LHCN-M2 (cell line): ENCODE results near the gene DCXR. TPM values are rescaled to one million over a fixed set of nuclear protein-coding genes. Genes with fewer than 3 reads are reported as not detected.

Experiments used
- DNase-seq: peaks from one replicate; pipeline ENCODE4 v3.0.0-alpha.2; 2012; ENCODE audit warnings: low read depth
- total RNA-seq: library from RNA; depleted of rRNA; stranded (reverse); fragments of >200 nt; gene quantifications from 2 replicates; pipeline ENCODE4 v1.2.3, GENCODE V29; 2014

The DCXR gene
- total RNA-seq, 1 experiment from 2014 or later, result 90.5 TPM

DNA sequence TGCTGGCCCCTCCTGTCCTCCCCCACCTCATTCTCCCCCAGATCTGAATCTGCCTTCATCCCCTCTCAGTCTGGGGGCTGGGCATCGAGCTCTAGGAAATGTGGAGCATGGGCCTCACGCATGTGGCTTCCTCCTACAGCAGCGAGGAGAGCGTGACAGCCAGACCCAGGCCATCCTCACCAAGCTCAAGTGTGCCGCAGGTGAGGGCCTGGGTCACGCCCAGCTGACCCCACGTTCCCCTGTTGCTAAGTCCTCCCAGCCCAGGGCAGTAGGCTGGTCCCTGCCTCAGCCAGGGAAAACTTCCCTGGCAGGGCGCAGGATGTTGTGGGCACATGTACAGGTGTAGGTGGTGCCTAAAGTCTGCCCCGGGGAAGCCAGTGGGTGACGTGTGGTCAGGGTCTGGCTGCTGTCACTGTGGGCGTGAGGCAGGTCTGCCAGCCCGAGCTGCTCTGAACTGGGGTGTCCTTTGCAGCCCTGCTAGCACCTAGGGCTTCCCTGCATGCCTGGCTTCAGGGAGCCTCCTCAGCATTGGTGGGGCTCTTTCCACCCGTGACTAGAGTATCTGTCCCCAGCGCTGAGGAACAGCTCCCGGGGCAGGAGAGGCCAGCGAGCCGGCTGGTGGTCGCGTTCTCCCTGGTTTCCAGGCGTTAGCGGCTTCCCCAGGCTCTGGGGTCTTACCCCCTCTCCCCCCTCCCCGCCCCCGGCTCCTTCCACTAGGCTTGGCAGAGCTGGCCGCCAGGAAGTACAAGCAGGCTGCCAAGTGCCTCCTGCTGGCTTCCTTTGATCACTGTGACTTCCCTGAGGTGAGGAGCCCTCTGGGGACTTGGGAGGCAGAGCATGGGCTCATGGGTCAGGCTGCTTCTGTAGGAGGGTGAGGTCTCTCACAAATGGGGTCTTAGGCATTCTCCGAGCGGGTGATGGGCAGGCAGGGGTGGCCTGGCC is 17.8 kb upstream of the DCXR start:
- no peak for DNase-seq

DNA sequence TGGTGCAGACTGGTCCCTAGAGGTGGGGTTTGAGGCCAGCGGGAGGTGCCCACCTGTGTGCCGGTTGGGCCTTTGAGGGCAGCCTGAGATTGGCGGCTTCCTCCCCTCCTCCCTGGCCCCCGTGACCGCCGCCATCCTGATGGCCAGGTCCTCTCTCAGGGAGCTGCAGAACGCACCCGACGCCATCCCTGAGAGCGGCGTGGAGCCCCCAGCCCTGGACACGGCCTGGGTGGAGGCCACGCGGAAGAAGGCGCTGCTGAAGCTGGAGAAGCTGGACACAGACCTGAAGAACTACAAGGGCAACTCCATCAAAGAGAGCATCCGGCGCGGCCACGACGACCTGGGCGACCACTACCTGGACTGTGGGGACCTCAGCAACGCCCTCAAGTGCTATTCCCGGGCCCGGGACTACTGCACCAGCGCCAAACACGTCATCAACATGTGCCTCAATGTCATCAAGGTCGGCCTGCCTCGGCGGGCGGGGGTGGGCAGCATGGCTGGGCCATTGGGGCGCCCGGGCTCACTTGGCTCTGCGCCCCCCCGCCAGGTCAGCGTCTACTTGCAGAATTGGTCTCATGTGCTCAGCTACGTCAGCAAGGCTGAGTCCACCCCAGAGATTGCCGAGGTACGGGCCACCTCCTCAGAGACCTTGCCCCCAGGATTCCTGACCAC is 17.0 kb upstream of the DCXR start:
- no peak for DNase-seq

DNA sequence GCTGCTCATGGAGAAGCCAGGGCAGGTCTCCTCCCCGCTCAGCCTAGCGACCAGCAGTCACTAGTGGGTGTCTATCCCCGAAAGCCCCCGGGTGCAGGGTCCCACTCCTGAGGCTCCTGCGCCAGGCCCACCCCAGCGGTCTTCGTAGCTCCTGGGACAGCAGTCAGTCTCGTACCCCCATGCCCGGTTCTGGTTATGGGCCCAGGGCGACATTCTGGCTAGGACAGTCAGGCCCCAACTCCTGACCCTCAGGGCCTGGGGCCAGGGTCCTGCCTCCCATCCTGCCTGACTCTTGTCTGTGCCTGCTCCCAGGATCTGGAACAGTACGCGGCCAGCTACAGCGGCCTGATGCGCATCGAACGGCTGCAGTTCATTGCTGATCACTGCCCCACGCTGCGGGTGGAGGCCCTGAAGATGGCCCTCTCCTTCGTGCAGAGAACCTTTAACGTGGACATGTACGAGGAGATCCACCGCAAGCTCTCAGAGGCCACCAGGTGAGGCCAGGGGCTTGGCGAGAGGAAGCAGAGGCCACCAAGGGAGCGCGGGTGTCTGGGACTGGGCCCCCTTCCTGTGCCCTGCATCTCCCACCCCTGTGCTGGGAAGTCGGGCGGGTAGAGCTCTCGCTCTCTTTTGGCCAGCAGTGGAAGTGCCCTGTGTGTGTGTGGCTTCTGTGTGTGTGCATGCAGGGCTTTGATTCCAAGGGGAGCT is 16.2 kb upstream of the DCXR start:
- no peak for DNase-seq

DNA sequence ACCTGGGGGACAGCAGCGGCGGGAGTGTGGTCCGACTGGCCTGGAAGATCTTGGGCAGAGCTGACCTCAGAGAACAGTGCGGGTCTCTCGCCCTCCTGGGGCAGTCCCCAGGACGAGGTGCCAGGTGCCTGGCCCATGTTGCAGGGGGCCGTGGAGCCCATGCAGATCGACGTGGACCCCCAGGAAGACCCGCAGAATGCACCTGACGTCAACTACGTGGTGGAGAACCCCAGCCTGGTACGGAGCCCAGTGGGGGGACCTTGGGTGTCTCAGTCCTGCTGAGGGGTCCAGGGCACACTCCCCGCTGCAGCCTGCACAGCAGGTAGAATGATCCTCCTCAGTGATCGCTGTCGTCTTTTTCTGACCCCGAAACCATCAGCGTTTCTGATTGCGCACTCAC is 15.6 kb upstream of the DCXR start:
- DNase-seq, result no peak

DNA sequence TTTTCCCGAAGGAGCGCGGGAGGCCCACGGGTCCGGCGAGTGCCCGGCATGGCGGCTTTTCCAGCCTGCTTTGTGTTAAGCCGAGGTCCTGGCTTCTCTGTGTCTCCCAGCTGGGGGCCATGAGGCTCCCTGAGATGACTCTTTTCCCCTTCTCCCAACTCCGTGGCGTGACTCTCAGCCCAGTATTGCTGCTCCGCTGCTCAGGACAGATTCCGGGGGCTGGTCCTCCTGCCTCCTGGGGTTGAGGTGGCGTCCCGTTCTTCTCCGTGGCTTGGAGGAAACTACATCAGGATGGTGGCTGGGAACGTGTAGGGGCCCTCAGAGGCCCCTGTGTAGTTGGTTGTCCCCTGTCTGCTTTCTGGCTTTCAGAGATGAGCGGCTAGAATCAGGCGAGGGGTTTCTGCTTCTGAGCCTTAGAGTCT is 15.2 kb upstream of the DCXR start:
- no peak for DNase-seq

DNA sequence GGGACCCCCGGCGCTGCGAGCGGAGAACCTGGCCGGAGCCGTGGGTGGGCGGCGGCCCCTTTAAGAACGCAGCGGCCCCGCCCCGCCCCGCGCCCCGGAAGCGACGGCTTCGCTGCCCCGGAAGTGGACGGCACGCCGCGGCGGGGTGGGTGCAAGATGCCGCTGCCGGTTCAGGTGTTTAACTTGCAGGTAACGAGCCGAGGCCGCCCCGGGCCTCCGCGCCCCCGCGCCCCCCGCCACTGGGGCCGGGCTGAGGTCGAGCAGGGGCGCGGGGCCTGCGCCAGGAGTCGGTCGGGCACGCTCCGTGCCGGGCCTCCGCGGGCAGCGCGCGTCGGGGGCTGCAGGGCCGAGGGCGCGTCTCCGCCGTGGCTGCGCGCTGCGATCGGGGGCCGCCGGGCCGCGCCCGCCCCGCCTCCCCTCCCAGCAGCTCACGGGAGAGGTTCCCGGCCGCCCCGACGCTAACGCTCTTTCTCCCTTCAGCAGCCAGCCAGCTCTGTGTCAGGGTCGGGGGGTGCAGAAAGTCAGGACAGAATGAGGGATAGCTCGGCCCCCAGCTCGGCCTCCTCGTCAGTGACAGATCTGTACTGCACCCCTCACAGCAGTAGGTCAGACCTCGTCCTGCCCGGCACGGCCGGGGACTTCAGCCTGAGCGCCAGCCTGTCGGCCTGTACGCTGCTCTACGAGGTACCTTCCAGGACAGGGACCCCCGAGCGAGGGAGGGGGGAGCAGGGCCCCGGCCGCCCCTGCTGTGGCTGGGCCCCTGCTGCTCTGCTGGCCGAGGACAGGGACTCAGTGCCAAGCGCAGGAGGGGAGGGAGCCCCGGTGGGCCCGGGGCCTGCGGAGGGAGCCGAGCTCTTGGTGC is 14.5 kb upstream of the DCXR start, which contains the start of the genes GPS1 and RFNG:
TSS of gene GPS1 (plus strand) at position 123 of the 862 bp plus-strand sequence. CDS start at position 157, 34 bp downstream.
TSS of gene RFNG (minus strand) at position 36 of the 862 bp plus-strand sequence. CDS start 45 bp downstream, outside the sequence.
- peak; percentile 44 for DNase-seq

DNA sequence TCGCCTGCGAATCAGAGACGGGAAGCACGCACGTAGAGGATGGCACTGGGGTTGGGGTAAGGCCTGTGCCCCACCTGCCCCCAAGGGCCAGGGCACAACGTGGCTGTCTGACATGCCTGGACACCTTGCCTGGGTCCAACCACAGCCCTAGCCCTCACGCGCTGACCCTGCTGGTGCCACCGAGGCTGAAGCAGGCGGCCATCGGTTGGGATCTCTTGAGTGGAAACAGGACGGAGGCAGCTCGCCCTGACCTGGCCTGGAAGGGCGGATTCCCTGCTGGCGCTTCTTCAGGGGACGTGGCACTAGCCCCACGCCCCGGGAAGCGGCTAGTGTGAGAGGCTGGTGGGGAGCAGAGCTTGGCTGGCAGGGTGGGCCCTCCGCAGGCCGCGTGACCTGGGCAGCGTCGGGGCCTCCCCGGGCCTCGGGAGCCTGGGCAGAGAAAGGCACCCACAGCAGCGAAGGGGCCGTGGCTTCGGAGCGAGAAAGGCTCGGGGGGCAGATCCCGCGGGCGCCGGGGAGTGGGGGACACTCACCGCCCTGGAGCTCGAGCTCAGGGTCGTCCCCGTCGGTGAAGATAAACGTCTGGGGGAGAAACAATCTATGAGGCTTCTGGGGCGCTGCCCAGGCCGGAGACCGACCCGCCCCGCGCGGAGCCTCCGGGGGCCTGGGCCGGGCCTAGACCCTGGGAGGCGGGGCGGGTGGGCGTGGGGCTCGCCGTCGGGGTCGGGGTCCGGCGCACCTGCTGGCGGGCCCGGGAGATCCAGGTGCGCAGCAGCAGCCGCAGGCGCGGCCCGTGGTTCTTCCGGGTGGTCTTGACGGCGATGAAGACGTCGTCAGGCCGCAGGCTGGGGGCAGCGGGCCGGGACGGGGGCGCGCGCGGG is 13.5 kb upstream of the DCXR start:
- DNase-seq, result no peak

DNA sequence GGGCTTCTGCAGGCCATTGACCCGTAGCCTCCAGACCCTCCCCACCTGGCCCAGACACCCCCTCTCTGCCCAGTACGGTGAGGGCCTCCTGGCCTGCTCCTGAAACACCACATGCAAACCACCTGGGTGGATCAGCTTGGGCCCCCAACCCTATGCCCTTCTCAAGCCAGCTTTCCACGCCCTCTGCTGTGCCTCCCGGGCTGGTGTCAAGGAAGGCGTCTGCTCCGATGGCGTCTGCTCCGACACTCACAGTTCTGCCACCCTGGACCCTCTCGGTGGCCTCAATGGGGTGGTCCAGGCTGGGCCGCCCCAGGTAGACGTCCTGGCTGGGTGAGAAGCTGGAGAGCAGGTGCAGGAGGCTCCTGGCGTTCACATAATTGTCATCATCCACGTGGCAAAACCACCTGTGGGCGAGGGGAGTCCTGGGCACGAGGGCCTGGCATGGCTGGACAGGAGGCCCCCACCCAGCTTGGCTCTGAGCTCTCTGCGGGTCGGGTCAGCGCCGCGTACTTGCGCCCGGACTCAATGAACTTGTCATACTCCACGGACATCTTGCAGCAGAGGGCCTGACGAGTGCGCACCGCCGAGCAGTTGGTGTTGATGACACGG is 12.8 kb upstream of the DCXR start:
- no peak for DNase-seq

DNA sequence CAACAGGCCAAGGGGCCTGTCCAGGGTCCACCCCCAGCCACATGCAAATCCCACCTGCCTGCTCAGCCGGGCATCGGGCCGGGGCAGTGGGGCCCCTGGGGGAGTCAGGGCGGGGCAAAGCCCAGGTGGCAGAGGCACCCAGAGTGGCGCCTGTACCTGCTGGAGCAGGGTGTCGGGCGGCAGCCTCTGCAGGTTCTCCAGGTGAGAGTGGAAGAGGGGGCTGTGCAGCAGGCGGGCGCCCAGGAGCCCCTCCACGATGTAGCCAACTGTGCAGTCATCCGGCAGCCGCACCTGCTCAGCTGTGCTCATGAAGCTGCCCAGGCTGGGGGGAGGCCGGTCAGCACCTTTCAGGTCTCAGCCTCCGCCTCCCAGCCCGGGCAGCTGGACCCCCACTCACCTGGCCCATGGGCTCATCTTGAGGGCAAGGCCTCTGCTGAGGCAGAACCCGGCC is 12.0 kb upstream of the DCXR start:
- DNase-seq, result no peak

DNA sequence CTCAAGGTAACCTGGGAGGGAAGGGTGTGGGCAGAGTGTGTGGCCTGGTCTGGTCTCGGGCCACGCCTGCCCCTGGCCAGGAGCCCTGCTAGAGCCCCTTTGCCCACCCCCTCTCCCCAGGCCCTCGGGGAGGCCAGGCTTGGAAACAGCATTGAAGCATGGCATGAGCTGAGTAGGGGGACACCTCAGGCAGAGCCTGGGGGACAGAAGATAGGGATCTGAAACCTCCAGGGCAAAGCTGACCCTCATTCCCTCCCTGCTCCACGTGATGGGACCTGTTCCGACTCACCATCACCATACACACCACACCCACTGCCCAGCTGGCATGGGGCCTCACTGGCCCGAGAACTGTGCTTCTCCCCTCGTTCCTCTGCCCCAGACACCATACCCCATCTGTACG is 11.6 kb upstream of the DCXR start:
- no peak for DNase-seq

DNA sequence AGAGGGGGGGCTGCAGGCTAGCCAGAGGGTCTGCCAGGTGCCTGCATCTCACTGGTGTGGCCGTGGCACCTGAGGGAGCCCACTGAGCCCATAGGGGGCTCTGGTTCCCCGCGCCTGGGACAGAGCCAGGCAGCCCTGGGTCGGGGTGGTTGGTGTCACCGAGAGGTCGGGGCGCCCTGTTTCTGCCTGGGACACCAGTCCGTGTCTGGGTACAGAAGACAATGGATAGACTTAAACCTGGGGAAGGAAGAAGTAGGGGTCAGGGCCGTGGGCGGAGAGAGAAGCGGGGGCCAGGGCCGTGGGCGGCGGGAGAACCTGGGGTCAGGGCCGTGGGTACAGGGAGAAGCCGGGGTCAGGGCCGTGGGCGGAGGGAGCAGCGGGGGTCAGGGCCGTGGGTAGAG is 11.1 kb upstream of the DCXR start:
- no peak for DNase-seq

DNA sequence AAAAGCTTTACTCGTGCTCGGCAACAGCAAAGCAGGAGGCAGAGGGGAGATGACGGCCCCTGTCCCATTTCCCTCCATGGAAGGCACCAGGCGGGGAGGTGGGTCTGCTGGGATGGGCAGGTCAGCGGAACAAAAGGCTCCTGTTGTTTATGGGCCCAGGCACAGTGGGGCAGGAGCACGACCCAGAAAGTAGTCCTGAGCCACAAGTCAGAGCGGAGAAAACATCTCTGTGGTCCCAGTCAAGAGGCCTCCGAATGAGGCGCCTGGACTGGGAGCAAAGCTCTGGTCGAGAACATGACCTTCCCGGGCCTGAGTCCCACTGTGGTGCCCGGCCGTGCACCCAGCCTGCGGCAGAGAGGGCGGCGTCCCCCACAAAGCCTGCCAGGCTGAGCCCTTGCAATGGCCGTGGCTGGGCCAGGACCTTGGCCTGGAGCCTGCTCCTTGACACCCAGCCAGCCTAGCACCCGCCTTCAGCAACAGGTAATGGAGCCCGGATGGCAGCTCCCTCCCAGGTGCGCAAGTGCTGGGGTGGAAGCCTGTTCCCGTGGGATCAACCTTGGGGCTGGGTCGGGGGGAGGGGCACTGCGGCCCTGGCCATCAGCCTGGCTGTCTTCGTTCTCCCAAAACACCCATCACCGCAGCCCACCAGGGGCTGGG is 10.5 kb upstream of the DCXR start:
- no peak for DNase-seq

DNA sequence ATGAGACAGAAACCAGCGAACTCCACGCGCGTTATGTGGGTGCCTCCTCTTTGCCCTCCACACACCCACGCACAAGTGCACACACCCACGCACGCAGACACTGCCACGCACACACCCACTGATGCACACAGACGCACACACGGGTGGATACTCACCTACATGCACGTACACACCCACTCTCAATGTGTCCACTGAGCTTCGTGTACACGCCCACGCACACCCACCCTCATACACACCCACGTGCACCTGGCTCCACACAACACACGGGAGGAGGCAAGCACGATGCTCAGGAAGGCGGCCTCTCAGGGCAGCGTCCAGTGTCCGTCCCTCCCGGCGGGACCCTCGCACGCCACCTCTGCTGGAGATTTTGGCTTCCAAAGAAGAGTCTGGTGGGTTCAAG is 9.9 kb upstream of the DCXR start:
- no peak for DNase-seq

DNA sequence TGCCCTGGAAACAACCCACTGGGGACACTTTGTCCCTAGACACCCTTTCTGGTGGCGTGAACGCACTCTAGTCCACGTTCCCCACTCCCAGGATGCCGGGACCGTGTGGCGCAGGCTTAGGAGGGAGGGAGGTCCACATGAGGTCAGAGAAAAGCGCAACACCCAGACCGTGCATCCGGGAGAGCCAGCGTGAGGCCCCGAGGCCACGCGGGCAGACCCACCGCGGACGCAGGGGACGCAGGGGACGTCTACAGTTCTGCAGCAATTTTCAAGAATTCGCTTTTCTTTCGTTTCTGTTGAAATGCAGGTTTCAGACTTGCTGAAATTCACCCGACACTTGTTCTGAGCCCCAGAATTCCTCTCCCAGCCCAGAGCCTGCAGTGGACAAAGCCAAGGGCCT is 9.4 kb upstream of the DCXR start:
- DNase-seq, result no peak

DNA sequence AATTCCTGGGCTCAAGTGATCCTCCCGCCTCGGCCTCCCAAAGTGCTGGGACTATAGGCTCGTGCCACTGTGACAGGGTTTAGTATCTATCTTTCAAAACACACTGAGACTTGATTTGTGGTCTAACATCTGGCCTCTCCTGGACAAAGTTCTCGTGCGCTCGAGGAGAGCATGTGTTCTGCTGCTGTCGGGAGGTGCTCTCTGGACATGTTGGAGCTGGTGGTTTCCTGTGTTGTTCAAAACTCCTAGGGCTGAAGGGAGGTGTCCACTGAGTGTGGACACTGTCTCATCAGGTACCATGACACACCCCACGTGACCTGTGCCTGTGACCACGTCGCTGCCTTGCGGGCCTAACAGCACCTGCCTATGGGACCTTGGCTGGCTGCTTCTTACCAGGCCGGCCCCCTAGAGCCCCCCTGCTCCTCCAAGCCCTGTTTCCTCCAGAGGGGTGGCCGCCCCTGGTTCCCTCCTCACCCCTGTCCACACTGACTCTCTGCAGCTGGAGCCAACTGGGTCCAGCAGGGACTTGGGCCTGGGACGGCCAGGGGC is 8.5 kb upstream of the DCXR start:
- DNase-seq, result no peak

DNA sequence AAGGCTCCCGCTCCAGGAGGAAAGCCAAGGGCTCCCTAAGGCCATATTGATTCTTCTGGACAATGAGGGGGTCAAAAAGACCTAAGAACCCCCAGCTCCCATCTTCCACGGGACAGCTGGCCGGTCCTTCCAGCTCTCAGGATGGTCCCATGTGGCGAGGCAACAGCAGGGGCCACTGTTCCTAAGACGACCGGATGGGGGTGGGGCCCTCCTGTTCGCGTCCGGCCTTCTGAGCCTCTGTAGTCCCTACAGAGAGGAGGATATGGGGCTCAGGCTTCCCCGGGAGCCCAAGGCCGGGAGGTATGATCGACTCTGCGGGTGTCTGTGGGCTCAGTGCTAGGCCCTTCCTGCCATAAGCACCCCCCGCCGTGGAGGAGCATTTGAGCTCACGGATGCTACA is 6.0 kb upstream of the DCXR start:
- DNase-seq, result no peak

DNA sequence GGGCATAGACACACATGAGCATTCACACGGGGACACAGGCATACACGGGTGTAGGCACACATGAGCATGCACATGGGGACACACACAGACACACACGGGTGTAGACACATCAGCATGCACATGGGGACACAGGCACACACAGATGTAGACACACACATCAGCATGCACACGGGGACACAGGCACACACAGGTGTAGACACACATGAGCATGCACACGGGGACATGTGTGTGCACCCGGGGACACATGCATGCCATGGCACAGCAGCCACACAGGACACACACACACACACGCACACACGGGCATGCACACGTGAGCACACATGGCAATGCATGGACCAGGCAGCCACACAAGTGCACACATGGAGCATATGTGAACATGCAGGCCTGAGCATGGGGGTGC is 5.2 kb upstream of the DCXR start:
- DNase-seq, result no peak

DNA sequence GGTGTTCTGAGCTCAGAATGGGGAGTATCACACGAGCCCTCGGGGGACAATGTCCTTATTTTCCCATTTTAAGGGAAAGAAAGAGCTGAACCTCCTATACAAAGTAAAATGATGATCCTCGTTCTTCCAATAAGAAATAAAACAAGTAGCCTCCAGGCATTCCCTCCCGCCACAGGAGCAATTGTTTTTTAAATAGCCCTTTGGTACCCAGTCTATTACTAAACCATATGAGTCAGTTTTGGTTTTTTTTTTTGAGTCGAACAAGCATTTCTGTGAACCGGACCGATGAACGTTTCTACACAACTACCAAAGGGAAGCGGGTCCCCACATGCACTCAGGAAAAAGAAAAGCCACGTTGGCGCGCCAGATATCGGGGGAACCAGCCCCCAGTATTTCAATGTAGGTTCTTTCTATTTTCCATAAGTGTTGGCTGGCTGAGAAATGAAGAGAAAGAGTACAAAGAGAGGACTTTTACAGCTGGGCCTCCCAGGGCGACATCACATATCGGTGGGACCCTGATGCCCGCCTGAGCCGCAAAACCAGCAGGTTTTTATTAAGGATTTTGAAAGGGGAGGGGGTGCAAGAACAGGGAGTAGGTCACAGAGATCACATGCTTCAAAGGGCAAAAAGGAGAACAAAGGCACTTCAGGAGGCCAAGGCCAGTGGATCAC is 3.8 kb upstream of the DCXR start:
- no peak for DNase-seq
